GM18520 (cell line): ENCODE measurements around the gene CHDH.

Source experiments
- ATAC-seq: cut with Tn5 transposase; IDR thresholded peaks from one replicate; pipeline ENCODE4 v1.9.1; 2021; ENCODE audit not compliant: unreplicated experiment

The CHDH gene

GRCh38 chr3:53809764-53810400 is 36.3 kb downstream of the CHDH start:
- no peak for ATAC-seq

DNA sequence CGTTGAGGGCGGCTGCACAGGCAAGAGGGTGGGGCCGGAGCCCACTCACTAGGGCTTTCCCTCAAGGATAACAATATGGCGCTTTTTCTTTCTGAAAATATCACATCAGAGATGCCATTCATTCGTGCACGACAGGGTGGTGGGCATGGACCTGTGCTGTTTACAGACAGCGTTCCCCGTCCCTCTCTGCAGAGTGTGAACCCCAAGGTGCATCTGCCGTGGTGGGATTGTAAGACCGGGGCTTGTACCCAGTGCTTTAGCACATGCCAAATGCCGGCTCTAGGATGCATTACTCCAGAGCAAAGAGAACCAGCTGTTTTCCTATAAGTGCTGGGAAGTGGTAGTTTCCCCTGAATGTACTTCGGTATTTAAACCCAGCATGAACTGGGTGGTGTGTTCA is 37.0 kb downstream of the CHDH start:
- ATAC-seq = no peak

GRCh38 chr3:53808496-53808895 is 37.7 kb downstream of the CHDH start:
- no peak for ATAC-seq

DNA sequence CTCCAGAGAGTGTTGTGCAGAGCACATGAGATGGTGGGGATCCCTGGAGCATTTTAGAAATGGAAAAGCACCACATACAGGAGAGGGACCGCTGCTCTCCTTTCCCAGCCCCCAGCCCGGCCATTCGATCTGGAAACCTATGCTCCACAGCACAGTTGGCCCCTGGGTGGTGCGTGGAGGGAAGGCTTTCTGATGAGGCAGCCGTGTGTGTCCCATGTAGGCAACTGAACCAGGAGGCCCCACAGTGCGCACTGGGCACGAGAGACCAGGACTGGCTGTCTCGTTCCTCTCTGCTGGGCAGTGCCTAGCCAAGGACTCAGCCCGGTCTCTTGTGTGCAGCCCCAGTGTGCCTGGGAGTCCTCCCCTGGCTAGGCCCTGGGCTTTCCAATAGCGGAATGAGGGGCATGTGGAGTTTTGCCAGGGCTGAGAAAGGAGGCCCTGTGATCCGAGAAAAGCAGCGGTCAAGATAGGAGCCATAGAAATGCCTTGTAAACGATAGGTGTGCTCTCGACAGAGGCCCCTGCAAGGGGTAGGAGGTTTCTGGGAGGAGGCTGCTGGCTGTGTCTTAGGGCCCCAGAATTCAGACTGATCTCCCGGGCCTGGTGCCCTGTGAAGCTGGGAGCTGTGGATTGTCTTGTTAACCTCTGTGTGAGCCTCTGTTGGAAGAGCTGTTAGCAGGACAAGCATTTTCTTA is 39.0 kb downstream of the CHDH start:
- no peak for ATAC-seq

DNA sequence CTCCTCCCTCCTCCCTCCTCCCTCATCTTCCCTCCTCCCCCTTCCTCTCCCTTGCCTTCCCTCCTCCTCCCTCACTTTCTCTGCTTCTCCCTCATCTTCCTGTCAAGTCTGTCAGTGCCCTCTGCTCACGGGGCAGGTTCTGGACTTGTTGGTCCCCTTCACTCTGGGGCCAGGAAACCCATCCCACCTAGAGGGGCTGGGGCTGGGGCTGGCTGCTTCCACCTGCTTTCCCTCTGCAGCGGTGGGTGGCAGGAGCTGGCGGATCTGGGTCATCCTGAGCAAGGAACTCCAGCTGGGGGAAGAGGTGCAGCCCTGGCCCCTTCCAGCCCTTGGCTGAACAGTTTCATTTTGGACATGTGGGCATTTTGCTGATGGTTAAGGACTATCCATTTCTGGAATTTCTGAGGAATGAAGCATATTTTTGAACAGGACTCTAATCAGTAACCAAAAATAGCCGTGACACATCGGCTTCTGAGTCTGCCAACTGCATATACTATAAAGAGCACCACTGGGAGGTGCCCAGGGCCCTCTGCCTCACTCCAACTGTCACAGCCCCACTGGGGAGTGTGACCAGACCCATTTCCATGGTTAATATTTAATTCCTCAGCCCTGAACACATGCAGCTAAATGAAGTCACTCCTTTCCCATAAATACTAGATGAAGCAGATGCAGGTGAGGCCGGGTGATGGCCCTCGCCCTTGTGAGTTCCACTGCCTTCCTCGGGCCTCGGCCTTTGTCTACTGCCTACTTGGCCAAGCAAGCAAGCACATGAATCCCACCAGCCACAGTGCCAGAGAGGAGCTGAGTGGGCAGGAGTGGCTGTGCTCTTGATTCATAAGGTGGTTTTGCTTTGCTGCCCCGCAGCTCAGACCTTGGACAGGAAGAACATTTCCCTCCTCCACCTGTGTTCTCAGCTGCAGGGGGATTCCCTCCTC is 39.8 kb downstream of the CHDH start:
- ATAC-seq = no peak

DNA sequence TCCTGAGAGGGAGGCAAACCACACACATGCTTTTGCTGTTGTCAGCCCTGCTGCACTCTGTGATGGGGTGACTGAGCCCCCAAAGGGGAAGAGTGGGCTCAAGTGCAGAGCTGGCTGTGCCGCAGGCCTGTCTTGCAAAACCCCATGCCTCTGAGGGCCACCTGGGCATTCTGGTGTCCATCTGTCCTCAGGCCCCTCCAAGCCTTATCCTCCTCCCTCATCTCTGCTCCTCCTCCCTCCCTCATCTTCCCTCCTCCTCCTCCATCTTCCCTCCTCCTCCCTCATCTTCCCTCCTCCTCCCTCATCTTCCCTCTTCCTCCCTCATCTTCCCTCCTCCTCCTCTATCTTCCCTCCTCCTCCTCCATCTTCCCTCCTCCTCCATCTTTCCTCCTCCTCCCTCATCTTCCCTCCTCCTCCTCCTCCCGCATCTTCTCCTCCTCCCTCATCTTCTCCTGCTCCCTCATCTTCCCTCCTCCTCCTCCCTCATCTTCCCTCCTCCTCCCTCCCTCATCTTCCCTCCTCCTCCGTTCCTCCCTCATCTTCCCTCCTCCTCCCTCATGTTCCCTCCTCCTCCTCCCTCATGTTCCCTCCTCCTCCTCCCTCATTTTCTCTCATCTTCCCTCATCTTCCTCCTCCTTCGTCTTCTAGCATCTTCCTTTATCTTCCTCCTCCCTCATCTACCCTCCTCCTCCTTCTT is 40.6 kb downstream of the CHDH start:
- no peak for ATAC-seq

DNA sequence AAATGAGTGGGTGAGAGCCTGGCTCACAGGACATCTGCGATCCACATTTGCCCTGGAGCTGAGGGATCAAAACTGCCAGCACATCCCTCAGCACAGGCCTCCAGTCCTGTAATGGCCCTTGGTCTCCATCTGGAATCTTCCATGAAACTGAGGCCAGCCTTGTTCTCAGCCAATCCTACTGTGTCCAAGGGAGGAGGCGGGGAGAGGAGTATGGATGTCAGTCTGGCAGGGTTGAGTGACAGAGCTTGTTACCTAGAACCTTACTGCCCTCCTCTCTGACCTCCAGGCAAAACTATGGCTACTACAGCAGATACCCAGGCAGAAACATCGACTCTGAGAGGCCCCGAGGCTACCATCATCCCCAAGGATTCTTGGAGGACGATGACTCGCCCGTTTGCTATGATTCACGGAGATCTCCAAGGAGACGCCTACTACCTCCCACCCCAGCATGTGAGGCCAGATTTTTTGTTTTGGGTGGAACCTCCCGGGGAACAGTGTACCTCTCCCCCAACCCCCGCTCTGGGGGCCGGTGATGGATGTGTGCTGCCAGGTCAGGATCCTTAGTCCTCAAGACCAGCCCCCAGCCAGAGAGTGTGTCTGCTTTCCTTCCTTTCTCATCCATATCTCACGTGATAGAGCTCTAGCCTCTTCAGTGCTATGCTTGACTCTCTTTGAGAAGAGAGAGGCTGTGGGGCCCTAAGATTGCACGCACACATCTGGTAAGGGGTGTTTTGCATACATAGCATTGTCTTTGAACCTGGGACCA is 41.3 kb downstream of the CHDH start:
- ATAC-seq = no peak

- ATAC-seq = no peak
Measured at GRCh38 chr3:53803816-53804695, 42.2 kb downstream of the CHDH start.

- no peak for ATAC-seq
Measured at GRCh38 chr3:53803124-53803815, 42.9 kb downstream of the CHDH start.

DNA sequence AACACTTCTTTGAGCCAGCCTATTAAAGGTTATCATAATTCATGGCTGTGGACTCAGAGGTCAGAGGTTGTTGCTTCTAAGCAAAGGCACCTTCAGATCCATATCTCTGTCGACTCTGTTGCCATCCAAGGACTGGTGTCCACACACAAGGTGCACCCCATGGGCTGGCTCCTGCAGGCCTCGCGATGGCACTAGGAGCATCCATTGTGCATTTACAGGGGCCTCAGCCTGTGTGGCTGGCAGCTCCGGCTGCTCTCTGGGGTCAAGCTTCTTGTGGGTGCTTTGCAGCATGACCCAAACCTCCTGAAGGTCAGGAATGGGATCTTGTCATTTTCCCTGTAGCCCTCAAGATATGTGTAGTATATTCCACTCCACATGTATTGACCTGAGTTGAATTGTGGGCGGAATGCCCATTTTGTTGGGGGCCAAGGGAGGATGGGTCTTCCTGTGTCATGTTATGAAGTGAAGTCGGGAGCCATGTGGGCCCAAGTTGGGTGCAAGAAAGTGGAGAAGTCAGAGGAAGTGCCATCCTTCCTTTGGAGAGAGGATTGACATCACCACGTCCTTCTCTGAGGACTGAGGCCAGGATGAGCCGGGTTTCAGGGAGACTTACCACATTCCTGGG is 43.9 kb downstream of the CHDH start:
- ATAC-seq = no peak

DNA sequence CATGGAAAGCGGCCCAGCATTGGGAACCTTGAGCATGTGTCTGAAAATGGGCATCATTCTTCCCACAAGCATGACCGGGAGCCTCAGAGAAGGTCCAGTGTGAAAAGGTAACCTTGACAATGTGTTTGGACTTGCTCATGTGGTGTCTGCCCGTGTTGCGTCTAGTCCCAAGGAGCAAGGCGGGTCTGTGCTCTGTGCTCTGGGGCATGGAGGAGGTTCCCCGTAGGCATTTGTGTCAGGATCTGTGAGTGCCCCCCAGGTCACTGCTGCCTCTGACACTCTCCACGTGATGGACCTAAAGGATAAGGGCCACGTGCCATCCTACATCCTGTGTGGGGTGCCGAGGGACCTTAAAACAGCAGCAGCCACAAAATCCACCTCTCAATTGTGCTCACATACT is 44.9 kb downstream of the CHDH start:
- no peak for ATAC-seq

DNA sequence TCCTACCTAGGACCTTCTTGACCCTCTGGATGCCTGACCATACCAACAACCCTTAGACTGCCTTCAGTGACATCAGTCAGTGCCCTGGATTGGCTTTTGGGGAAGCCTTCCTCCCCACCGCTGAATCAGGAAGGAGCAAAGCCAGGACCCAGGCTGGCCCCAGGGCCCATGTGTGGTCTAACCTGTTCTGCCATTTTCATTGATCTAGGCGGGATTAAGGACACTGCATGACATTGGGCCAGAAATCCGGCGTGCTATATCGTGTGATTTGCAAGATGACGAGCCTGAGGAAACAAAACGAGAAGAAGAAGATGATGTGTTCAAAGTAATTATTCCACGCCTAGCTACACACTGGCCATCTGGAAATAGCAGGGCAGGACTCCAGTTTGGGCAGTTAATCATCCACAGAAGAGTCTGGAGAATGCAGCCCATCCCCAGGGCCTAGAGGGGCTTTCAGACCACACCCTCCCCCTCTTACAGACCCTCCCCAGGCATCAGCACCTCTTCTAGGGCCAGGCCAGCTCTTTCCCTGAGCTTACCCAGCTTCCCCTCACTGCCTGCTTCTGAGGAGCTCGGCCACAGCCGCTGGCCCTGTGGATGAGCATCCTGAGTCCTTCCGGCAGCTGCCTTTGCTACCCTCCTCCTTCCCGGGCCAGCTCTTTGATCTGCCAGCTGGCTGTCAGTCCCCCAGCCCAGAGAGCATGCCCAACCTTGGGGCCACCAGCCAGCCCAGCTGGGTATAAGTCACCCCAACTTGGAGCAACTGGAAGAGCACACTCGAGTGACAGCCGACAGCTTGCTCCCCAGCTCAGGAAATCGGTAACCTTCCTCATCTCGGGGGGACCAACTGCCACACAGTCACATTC is 45.9 kb downstream of the CHDH start:
- no peak for ATAC-seq

GRCh38 chr3:53799338-53799865 is 46.8 kb downstream of the CHDH start:
- no peak for ATAC-seq

- no peak for ATAC-seq
Measured at GRCh38 chr3:53798144-53798543, 48.1 kb downstream of the CHDH start.

DNA sequence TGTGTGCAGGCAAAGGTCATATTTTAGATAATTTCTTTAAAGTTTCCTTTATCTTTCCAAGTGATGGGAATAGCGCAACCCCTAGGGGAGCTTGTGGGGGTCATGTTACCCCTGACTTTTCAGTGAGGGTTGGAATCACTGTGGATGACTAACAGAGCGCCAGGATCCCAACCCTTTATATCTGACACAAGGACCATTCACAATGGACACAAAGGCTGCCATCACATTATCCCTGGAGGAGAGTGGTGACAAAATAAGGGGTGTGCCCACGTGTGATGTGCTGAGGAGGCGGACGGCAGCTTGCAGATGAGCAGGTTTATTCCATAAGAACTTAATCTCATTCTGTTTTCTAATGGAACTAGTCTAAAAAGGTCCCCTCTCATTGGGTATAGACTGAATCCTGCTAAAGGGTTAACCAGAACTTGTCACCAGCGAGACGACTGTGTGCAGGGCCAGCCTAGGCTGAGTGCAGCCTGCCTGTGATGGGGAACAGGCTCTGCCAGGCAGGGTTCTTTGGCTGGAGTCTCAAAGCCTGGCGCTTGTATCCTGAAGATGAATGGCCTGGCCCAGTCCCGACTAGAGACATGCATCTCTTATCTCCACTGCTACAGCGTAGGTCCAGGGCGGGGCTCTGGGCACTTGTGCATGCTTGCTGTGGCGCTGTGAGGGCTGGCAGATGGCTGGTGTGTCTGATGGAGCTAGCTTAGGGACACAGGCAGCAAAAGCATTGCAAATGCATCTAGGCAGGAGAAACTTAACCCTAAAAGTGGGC is 50.2 kb downstream of the CHDH start:
- ATAC-seq = no peak

DNA sequence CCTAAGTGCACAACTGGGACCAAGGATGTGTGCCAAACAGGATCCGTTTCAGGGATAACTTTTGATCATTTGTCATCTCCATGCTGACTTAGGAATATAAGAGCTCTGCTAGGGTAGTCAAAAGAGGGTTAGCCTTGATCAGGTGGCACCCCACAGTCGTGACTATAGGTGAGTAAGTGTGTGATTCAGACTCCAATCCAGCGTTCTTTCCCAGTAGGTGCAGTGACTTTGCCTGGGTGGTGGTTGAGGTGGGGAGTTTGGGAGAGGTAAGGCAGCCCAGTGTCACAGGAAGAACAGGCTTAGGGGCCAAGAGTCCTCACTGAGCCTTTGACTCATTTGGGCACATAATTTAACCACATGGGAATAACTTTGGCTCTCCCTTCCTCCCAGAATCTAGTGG is 51.0 kb downstream of the CHDH start:
- ATAC-seq = no peak

DNA sequence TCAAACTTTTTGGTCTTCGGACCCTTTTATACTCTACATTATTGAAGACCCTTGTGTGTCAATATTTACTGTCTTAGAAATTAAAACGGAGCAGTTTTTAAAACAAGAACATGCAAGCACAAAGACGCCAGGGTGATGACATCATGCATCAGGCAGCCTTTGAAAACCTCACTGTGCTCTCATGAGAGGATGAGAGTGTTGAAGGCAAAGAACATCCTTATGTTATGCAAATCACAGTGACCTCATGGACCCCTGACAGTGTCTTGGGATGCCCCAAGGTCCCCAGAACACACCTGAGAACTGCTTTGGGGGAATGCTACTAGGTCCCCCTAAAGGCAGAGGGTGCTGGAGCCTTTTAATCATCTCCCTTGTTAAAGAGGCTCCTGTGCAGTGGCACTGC is 51.6 kb downstream of the CHDH start:
- no peak for ATAC-seq
